Measurements from ENCODE around the gene USP6NL. TPM values are rescaled to one million over a fixed set of nuclear protein-coding genes. Genes with fewer than 3 reads are reported as not detected.

The USP6NL gene
- total RNA-seq, 1 experiment from 2014 or later: 21.4 TPM

GRCh38 chr10:11586170-11586569 is 25.3 kb downstream of the USP6NL start:
- H3K4me1 Mint-ChIP-seq: peaks cover 38% of the 10 kb centered on the region
- H3K4me3 Mint-ChIP-seq: no peak overlapping the region
- DNase-seq (ENCODE audit: low spot score) (no peak), ATAC-seq (no peak)
- peaks cover 23% of the 10 kb centered on the region for H3K36me3 Mint-ChIP-seq
- peaks cover 19% of the 10 kb centered on the region for H3K9me3 Mint-ChIP-seq
- no peak for TF ChIP-seq SMAD3 (CRISPR knock-in tag; IDR thresholded peaks at IDR 0.05; ENCODE audit: borderline replicate concordance)
- no peak for TF ChIP-seq ZNF671 (CRISPR knock-in tag; IDR thresholded peaks at IDR 0.05)
- TF ChIP-seq NR1H2 (CRISPR knock-in tag; IDR thresholded peaks at IDR 0.05): no peak
- no peak for TF ChIP-seq MLX (CRISPR knock-in tag; IDR thresholded peaks at IDR 0.05)
- no peak for TF ChIP-seq FOXK1 (CRISPR knock-in tag; IDR thresholded peaks at IDR 0.05)
- no peak for TF ChIP-seq NFE2L1 (CRISPR knock-in tag; IDR thresholded peaks at IDR 0.05)
- TF ChIP-seq FOXP1 (CRISPR knock-in tag; IDR thresholded peaks at IDR 0.05; ENCODE audit: borderline replicate concordance): no peak
- TF ChIP-seq RORB (CRISPR knock-in tag; IDR thresholded peaks at IDR 0.05): no peak
- TF ChIP-seq PRRX2 (CRISPR knock-in tag; IDR thresholded peaks at IDR 0.05): no peak
- TF ChIP-seq ZNF121 (CRISPR knock-in tag; IDR thresholded peaks at IDR 0.05): no peak
- no peak for TF ChIP-seq NFYB (CRISPR knock-in tag; conservative IDR thresholded peaks at IDR 0.05; ENCODE audit: low read depth)
- TF ChIP-seq, protein P1, sequence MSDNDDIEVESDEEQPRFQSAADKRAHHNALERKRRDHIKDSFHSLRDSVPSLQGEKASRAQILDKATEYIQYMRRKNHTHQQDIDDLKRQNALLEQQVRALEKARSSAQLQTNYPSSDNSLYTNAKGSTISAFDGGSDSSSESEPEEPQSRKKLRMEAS (CRISPR knock-in tag; IDR thresholded peaks at IDR 0.05): no peak
- CTCF ChIA-PET: no interaction called here
- POLR2A ChIA-PET: no interaction called here
- H3K27me3 Mint-ChIP-seq (ENCODE audit: low read depth): no peaks in the 10 kb centered on the region
- H3K27ac Mint-ChIP-seq: no peak overlapping the region

DNA sequence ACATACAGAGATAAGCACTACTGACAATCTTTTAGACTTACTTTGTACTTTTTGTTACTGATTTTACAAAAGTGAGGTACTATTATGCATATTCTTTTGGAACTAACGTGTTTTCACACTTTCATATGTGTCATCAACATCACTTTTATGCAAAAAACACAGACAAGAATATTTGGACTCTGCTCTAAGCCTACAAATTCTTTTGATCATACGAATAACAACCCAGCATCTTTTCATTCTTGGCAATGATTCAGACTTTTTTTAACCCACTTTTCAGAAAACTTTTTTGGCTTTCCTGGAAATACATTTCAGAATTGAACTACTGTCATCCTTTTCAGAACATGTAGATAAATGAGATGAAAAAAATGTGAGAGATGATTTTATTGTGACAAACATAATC is 30.2 kb downstream of the USP6NL start:
- Mint-ChIP-seq H3K36me3 (peaks cover 23% of the 10 kb centered on the region), H3K27ac (no peak overlapping the region), H3K4me1 (no peaks in the 10 kb centered on the region), H3K27me3 (ENCODE audit: low read depth) (no peaks in the 10 kb centered on the region), H3K9me3 (peaks cover 19% of the 10 kb centered on the region), H3K4me3 (no peak overlapping the region)
- no peak for TF ChIP-seq ATF1 (CRISPR knock-in tag; IDR thresholded peaks at IDR 0.05)
- ChIA-PET CTCF (no interaction called here), POLR2A (no interaction called here)
- ATAC-seq (no peak), DNase-seq (ENCODE audit: low spot score) (no peak)

DNA sequence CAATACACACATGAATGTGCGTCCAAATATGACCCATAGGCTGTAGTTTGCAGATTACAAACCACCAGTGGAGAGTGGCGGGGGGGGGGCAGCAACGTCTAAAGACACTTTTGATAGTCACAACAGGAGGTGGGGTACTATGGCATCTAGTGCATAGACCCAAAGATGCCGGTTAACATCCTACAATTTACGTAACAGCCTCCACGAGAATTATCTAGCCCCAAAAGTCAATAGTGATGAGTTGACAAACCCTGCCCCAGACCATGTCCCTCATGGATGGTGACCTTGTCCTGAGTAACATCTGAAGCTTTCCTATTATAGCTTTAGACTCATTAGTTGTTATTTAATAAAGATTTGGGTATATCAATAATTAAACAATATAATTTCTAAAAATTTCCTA is 31.6 kb downstream of the USP6NL start:
- Mint-ChIP-seq H3K4me1 (peaks cover 8% of the 10 kb centered on the region), H3K36me3 (peaks cover 11% of the 10 kb centered on the region), H3K9me3 (peaks cover 9% of the 10 kb centered on the region), H3K27ac (no peak overlapping the region), H3K4me3 (no peak overlapping the region), H3K27me3 (ENCODE audit: low read depth) (no peaks in the 10 kb centered on the region)
- ChIA-PET CTCF (no interaction called here), POLR2A (interaction anchor here (1.1 kb wide), 1 partner anchor 18 kb away, joined by 4 read pairs; no protein-coding TSS in a partner anchor)
- DNase-seq (ENCODE audit: low spot score): no peak
- ATAC-seq: no peak
- no peak for TF ChIP-seq ATF3 (CRISPR knock-in tag; conservative IDR thresholded peaks at IDR 0.05)
- TF ChIP-seq CTCF (IDR thresholded peaks at IDR 0.05): no peak
- TF ChIP-seq ERG (CRISPR knock-in tag; IDR thresholded peaks at IDR 0.05): no peak
- TF ChIP-seq ZNF671 (CRISPR knock-in tag; IDR thresholded peaks at IDR 0.05): no peak
- TF ChIP-seq AR (CRISPR knock-in tag; IDR thresholded peaks at IDR 0.05): no peak
- TF ChIP-seq, protein P2, sequence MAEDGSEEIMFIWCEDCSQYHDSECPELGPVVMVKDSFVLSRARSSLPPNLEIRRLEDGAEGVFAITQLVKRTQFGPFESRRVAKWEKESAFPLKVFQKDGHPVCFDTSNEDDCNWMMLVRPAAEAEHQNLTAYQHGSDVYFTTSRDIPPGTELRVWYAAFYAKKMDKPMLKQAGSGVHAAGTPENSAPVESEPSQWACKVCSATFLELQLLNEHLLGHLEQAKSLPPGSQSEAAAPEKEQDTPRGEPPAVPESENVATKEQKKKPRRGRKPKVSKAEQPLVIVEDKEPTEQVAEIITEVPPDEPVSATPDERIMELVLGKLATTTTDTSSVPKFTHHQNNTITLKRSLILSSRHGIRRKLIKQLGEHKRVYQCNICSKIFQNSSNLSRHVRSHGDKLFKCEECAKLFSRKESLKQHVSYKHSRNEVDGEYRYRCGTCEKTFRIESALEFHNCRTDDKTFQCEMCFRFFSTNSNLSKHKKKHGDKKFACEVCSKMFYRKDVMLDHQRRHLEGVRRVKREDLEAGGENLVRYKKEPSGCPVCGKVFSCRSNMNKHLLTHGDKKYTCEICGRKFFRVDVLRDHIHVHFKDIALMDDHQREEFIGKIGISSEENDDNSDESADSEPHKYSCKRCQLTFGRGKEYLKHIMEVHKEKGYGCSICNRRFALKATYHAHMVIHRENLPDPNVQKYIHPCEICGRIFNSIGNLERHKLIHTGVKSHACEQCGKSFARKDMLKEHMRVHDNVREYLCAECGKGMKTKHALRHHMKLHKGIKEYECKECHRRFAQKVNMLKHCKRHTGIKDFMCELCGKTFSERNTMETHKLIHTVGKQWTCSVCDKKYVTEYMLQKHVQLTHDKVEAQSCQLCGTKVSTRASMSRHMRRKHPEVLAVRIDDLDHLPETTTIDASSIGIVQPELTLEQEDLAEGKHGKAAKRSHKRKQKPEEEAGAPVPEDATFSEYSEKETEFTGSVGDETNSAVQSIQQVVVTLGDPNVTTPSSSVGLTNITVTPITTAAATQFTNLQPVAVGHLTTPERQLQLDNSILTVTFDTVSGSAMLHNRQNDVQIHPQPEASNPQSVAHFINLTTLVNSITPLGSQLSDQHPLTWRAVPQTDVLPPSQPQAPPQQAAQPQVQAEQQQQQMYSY (CRISPR knock-in tag; IDR thresholded peaks at IDR 0.05): no peak
- no peak for TF ChIP-seq ZBTB21 (CRISPR knock-in tag; IDR thresholded peaks at IDR 0.05; ENCODE audit: borderline replicate concordance)
